ENCODE results near the gene SLC12A9.

DNA sequence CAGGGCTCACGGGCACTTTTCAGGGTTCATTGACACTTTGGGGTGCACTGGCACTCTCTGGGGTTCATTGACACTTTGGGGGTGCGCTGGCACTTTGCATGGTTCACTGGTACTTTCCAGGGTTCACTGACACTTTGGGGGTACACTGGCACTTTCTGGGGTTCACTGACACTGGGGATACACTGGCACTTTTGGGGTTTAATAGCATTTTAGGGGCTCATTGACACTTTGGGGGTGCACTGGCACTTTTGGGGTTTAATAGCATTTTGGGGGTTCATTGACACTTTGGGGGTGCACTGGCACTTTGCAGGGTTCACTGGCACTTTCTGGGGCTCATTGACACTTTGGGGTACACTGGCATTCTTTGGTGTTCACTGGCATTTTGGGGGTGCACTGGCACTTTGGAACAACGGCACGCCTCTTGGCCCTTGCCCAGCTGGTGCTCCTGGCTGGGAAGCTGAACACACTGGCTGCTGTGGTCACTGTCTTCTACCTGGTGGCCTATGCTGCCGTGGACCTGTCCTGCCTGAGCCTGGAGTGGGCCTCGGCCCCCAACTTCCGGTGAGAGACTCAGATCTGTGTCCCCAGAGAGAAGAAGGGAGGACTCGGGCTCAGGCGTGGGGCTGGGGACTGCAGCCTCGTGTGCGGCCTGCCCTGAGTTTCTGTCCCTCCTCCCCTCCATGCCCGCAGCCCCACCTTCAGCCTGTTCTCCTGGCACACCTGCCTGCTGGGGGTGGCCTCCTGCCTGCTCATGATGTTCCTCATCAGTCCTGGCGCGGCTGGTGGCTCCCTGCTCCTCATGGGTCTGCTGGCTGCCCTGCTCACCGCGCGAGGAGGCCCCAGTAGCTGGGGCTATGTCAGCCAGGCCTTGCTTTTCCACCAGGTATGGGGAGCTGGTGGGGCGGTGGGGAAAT lies 8.4 kb downstream of the SLC12A9 start:
- TF ChIP-seq, protein P1, sequence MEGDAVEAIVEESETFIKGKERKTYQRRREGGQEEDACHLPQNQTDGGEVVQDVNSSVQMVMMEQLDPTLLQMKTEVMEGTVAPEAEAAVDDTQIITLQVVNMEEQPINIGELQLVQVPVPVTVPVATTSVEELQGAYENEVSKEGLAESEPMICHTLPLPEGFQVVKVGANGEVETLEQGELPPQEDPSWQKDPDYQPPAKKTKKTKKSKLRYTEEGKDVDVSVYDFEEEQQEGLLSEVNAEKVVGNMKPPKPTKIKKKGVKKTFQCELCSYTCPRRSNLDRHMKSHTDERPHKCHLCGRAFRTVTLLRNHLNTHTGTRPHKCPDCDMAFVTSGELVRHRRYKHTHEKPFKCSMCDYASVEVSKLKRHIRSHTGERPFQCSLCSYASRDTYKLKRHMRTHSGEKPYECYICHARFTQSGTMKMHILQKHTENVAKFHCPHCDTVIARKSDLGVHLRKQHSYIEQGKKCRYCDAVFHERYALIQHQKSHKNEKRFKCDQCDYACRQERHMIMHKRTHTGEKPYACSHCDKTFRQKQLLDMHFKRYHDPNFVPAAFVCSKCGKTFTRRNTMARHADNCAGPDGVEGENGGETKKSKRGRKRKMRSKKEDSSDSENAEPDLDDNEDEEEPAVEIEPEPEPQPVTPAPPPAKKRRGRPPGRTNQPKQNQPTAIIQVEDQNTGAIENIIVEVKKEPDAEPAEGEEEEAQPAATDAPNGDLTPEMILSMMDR (IDR thresholded peaks at IDR 0.05; ENCODE audit: low read depth, low read length, poor library complexity, severe bottlenecking), result no peak
- no peak for TF ChIP-seq EZH2phosphoT487 (IDR thresholded peaks at IDR 0.05; ENCODE audit: borderline replicate concordance, low read length)
